Adrenal gland (tissue), 5 donors: ENCODE data around the gene SNRNP200.

Experiments
- CTCF ChIP-seq, 6 experiments: fragments of 450-650 bp in 4 of 6; fragments of 200-600 bp in 2 of 6; sonication (generic) in 1 of 6; IDR thresholded peaks; 1 replicate in 5 of 6; 2 replicates in 1 of 6; pipeline versions ENCODE4 v1.5.1 to v1.8.0; 2016 to 2021; ENCODE audit warnings: antibody characterized with exemption in 6 of 6, mild to moderate bottlenecking in 2 of 6, moderate library complexity in 1 of 6
- POLR2A ChIP-seq, 2 donors: fragments of 450-650 bp; IDR thresholded peaks; one replicate each; pipeline ENCODE4 v1.6.1; 2017; ENCODE audit warnings: antibody characterized with exemption in 2 of 2, mild to moderate bottlenecking in 2 of 2, moderate library complexity in 1 of 2
- donor health status: DM: no; HTN: no; CAD: no.

GRCh38 chr2:96320728-96321622, 15.6 kb upstream of the SNRNP200 start:
- TF ChIP-seq CTCF (IDR thresholded peaks at IDR 0.05): no peak
- TF ChIP-seq POLR2A (IDR thresholded peaks at IDR 0.05): no peak
